ENCODE measurements around the gene KCNQ1.

Gene KCNQ1

GRCh38 chr11:2539371-2540222 is 94.8 kb downstream of the KCNQ1 start:
- DNase-seq: no peak

GRCh38 chr11:2540223-2540991 is 95.6 kb downstream of the KCNQ1 start:
- DNase-seq: no peak

GRCh38 chr11:2540992-2541680 is 96.3 kb downstream of the KCNQ1 start:
- no peak for DNase-seq

GRCh38 chr11:2541881-2542361 is 97.1 kb downstream of the KCNQ1 start:
- DNase-seq: no peak

GRCh38 chr11:2542406-2542805 is 97.6 kb downstream of the KCNQ1 start:
- DNase-seq: no peak

- no peak for DNase-seq
Observed at GRCh38 chr11:2547806-2548205, 103.0 kb downstream of the KCNQ1 start.

- no peak for DNase-seq
Observed at GRCh38 chr11:2548596-2548995, 103.8 kb downstream of the KCNQ1 start.

GRCh38 chr11:2549080-2549479 is 104.3 kb downstream of the KCNQ1 start:
- no peak for DNase-seq

- no peak for DNase-seq
Observed at GRCh38 chr11:2549491-2549875, 104.7 kb downstream of the KCNQ1 start.

- DNase-seq: no peak
Observed at GRCh38 chr11:2549876-2550605, 105.2 kb downstream of the KCNQ1 start.

GRCh38 chr11:2550606-2550970 is 105.8 kb downstream of the KCNQ1 start:
- no peak for DNase-seq

- no peak for DNase-seq
Observed at GRCh38 chr11:2551131-2551530, 106.3 kb downstream of the KCNQ1 start.

GRCh38 chr11:2552210-2552609 is 107.4 kb downstream of the KCNQ1 start:
- DNase-seq: no peak

- DNase-seq: no peak
Observed at GRCh38 chr11:2553198-2553597, 108.4 kb downstream of the KCNQ1 start.

GRCh38 chr11:2553886-2554285 is 109.1 kb downstream of the KCNQ1 start:
- no peak for DNase-seq

- DNase-seq: no peak
Observed at GRCh38 chr11:2554338-2555207, 109.8 kb downstream of the KCNQ1 start.

- no peak for DNase-seq
Observed at GRCh38 chr11:2555336-2555735, 110.5 kb downstream of the KCNQ1 start.

- no peak for DNase-seq
Observed at GRCh38 chr11:2555891-2556290, 111.1 kb downstream of the KCNQ1 start.

- no peak for DNase-seq
Observed at GRCh38 chr11:2557381-2557780, 112.6 kb downstream of the KCNQ1 start.

GRCh38 chr11:2558397-2558796 is 113.6 kb downstream of the KCNQ1 start:
- DNase-seq: no peak

- no peak for DNase-seq
Observed at GRCh38 chr11:2558861-2559526, 114.2 kb downstream of the KCNQ1 start.

Data from activated naive CD4-positive, alpha-beta T cell treated with Interleukin-2 at 50 U/mL for 16 hours (primary cell).